DMS53 (cell line): Measurements from ENCODE around the gene CUL1.

Experiments
- DNase-seq: peaks from one replicate; lab custom pipeline; 2025; lab: John Stamatoyannopoulos, UW

Gene CUL1

GRCh38 chr7:148850564-148850963, 151.9 kb downstream of the CUL1 start:
- DNase-seq, result no peak
